GM21423 (cell line): ENCODE measurements around the gene GALNT18.

Experiments
- ATAC-seq: cut with Tn5 transposase; IDR thresholded peaks from one replicate; pipeline ENCODE4 v1.9.1; 2021; ENCODE audit warnings: mild to moderate bottlenecking, moderate library complexity; ENCODE audit not compliant: unreplicated experiment

The GALNT18 gene

DNA sequence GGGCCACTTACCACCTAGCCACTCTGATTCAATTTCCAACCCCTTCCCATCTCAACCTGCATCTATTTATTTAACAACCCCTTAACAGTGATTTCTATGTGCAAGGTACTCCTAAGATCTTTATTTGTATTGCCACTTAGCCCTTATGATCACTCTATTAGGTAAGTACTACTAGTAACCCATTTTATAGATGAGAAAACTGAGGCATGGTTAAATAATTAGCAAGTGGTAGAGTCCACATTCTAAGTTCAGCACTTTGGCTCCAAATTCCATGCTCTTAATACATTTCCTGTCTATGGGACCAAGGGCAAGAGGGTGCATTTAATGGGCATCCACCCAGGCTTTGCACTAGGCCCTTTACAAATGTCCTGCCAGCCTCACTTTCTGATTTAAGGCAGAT, 230.6 kb downstream of the GALNT18 start:
- ATAC-seq: no peak

GRCh38 chr11:11390068-11390771, 231.6 kb downstream of the GALNT18 start:
- no peak for ATAC-seq

DNA sequence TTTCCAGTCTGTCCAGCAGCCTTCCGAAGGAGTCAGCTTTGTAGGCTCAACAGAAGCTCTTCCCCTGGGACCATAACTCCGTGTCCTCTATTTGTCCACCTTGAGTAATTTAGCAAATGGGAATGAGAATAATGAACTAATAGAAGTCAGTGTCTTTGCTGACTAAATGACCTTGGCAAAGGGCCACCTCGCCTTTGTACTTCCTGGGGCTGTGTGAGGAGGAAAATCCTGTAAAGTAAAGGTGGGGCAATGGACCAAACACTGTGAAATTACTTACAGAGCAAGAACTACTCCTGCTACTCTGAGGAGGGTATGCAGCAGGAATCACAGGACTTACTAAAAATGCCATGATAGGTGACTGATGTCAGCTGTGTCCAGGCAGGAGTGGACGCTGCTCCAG, 232.6 kb downstream of the GALNT18 start:
- ATAC-seq: no peak

DNA sequence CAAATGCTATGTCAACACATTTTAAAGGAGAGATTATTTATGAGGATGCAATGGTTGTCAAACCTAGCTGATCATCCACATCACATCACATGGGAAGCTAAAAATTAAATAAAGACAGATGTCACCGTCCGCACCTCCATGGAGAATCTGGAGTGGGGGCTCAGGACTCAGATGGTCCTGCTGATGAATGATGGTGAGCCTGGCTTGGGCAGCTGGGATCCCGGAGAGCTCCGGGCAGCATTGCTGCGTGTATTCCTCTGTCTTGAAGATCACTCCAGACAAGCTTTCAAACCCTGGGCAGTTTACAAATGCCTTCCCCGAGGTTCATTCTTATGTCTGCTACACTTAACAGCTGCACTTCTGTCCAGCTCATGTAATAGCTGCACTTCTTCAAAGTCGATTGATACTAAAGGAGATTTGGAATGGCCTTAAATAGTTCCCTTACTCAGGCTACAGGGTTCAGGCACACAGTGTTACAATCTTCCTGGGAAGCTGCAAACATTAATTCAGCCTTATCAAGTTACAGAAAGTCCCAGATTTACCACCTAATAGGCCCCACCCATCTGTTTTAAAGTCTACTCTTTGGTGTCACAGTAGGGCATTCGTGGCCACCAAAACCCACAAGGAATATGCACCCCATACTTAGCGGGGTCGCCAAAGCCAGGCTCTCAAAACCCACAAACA, 234.0 kb downstream of the GALNT18 start:
- no peak for ATAC-seq

GRCh38 chr11:11387207-11387606, 234.6 kb downstream of the GALNT18 start:
- no peak for ATAC-seq

DNA sequence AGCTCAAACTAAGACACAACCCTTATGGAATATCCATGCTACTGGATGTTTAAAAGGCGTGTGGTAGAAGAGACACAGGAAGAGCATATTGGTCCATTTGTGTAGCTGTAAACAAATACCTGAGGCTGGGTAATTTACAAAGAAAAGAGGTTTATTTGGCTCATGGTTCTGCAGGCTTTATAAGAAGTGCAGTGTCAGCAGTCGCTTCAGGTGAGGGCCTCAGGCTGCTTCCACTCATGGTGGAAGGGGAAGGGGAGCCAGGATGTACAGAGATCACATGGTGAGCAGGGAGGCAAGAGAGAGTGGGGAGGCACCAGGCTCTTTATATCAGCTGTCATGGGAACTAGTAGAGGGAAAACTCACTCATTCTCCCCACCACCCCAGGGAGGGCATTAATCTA, 237.0 kb downstream of the GALNT18 start:
- ATAC-seq: no peak

GRCh38 chr11:11383995-11384394, 237.8 kb downstream of the GALNT18 start:
- ATAC-seq: no peak

- no peak for ATAC-seq
Measured at GRCh38 chr11:11382858-11383532, 238.8 kb downstream of the GALNT18 start.

DNA sequence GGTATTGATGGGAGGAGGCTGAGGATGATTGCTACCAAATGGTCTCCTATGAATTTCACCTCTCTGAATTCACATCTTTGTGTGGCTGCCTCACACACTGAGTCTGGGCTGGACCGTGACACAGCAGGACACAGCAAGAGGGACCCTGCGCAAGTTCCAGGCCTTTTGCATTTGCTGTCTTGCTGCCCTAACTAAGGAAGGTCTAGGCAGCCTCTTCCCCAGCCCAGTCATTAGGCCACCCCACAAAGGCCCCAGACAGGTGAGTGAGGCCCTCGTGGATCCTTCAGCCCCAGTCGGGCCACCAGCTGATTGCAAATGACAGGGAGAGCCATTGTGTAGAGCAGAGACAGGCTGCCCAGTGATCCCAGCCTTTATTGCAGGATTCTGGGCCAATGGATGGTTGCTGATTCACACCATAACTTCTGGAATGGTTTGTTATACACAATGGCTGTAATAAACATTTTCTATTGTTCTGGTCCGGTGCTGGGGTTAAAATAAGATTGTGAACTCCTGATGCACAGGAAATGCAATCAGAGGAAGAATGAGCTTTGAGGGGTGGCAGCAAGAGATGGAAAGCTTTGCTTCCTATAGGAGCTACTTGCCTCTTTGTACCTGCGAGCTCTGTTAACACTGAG, 240.2 kb downstream of the GALNT18 start:
- no peak for ATAC-seq

DNA sequence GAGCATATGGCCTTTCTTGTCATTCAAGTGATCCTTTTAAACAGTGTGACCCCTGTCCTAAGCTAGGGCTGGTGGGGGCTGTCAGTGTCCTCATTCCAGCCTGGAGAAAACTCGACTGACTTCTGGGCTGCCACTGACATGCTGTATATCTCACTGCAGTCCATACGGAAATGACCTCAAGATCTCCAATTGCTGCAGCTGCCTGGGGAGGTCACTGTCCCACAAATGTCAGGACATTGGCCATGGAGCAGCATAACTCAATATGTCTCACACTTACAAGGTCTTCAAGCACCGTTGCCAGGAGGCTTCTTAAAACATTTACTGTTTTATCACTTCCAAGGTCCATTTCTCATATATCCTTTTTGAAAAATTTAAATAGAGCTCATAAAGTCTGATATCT, 240.9 kb downstream of the GALNT18 start:
- no peak for ATAC-seq

GRCh38 chr11:11380340-11380739, 241.5 kb downstream of the GALNT18 start:
- ATAC-seq: no peak

GRCh38 chr11:11379661-11380060, 242.1 kb downstream of the GALNT18 start:
- ATAC-seq: no peak

GRCh38 chr11:11378184-11378940, 243.4 kb downstream of the GALNT18 start:
- ATAC-seq: no peak

DNA sequence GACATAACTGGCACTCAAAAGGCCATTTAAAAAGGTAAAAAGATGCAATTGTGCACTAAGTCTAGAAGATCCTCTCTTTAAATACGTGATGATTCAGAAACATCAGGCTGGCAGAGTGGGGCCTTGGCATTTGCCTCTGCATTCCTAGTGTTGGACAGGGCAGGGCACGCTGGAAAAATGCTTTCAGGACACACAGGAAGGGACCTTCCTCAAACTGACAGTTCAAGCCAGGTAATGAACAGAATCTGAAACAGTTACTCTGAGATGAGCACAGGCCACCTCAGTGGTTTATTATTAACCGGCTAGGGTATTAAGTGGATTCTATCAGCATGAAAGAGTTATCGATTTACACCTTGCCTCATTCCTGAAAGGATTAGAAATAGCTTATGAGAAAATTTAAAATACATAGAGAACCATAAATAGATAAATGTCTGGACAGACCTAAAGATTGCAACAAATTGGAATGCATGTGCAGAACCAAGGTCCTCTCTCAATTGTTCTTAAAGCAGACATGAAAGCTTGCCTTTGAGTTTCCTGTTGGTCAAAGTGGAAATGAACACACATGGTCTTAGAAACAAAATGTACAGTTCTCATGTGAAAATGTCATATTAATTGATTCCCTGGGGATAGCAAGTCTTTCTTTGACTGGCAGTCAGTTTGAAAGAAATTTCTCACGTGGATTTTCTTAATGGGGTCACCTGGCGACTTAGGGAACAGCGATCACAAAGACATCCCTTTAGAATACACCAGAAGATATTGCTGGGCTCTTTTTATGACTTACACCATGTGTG, 247.3 kb downstream of the GALNT18 start:
- ATAC-seq: peak; percentile 75

- ATAC-seq: no peak
Measured at GRCh38 chr11:11373934-11374333, 247.9 kb downstream of the GALNT18 start.

DNA sequence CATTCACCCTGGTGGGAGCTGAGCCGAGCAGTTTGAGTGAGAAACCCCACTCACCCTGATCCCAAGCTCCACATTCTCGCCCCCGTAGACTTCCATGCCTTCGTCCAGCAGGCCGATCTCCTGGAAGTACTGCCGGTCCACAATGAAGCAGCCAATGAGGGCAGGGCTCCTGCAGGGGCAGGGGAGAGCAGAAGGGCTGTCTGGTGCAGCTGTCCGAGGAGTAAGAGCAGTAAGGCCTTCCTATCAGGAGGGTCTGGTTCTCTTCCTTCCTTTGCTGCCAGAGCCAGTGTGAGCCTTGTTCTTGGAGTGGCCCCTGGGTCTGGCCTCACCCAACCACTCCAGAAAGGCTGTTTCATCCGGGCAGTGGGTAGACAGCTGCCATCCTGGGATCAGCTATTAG, 249.3 kb downstream of the GALNT18 start:
- ATAC-seq: no peak

DNA sequence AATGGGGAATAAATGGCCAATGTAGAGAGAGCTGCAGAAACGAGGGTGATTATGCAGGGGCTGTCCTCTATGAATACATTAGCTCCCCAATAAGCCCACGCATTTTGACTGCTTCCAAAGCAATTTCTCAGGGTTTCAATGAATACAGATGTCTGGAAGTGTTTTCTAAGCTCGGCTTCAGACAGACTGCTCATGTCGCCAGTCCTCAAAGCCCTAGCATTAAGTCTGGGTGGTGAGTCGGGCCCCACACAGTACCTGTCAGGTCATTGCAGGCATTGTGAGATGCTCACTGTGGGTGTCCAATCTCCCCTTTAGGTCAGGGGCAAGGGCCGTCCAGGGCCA, 250.9 kb downstream of the GALNT18 start:
- ATAC-seq: no peak

DNA sequence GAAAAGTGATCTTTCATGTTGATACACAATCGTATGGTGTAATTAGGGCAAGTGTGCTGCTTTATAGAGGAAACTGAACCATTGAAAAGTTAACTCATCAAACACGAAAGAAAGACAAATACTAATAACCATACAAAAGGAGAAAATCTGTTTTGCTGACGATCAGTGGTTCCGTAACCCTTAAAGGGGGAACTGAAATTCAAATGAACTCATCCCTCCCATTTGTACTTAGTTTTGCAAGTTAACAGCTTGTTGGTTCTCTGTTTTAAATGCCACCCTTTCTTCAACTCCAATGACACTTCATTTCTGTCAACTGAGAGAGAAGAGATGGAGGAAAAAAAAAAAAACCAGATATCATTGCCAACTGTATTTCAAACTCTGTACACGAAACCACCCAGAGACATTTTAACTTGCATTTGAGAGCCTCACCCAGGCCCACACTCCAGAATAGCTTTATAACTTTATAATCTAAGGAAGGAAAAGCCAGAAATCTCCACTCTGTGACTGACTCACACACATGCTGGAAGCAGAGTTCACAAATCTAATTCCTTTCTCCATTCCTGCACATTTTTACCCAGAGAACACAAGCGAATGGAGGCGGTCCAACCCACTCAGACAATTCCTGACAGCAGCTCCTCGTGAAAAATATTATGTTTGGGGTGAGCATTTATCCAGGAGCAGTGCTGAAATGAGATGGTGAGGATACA, 251.4 kb downstream of the GALNT18 start:
- no peak for ATAC-seq

GRCh38 chr11:11366793-11367192, 255.0 kb downstream of the GALNT18 start:
- no peak for ATAC-seq

DNA sequence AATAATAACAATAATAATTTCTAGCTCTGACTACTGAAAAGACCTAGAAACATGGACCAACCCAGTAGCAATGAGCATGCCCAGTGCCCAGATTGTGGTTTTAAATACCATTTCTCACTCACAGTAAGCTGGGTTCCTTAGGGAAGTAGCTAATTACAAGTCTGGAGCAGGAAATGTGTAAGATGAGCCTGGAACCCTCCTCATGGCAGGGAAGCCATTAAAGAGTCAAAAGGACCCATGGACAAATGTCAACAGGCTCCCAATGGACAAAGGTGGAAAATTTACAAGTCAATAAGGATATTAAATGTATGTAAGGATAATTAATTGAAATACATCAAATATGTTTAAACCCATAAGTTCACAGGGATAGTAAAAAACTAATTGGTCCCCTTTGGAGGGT, 258.1 kb downstream of the GALNT18 start:
- no peak for ATAC-seq
